Fibroblast of gingiva (primary cell): ENCODE data around the gene KRT26.
"Not testable (repeated sequence)": the region's sequence is repeated elsewhere in the genome, so short reads cannot be mapped to it uniquely, and the experiment has no call there.

Source experiments
- DNase-seq: peaks from one replicate; pipeline ENCODE4 v3.0.0-alpha.2; 2011; ENCODE audit warnings: low read depth

Gene KRT26

DNA sequence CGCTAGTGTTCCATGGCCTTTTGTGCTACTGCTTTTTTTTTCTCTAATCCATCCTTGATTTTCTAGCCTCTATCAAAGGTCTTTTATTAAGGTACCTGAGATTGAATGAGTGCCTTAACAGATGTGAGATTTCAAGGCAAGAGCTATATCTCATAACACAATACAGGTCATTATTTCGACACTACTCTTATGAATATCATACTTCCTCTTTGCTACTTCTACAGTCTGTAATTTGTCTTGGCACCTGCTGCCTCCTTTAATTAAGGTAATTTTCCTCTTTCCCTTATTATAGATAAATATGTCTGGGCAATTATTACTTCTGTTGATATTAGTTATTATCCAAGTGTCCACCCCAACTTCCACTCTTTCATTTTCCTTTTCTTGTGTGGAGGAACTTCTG is 22.5 kb upstream of the KRT26 start:
- no peak for DNase-seq

DNA sequence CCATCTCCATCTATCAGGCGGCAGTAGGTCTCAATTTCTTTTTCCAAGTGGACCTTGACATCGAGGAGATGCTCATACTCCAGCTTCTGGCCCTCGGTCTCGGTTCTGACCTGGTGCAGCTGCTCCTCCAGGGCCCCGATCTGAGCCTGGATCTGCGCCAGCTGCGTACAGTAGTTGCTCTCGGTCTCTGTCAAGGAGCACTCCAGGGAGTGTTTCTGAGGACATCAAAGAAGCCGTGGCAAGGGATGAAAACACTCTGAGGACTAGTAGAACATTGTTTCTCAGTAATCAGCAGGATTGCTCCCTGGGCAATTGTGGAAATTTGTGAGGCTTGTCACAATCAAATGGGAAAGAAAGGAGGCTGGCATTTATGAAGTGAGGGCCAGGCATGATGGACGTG is 21.8 kb upstream of the KRT26 start:
- DNase-seq = no peak

DNA sequence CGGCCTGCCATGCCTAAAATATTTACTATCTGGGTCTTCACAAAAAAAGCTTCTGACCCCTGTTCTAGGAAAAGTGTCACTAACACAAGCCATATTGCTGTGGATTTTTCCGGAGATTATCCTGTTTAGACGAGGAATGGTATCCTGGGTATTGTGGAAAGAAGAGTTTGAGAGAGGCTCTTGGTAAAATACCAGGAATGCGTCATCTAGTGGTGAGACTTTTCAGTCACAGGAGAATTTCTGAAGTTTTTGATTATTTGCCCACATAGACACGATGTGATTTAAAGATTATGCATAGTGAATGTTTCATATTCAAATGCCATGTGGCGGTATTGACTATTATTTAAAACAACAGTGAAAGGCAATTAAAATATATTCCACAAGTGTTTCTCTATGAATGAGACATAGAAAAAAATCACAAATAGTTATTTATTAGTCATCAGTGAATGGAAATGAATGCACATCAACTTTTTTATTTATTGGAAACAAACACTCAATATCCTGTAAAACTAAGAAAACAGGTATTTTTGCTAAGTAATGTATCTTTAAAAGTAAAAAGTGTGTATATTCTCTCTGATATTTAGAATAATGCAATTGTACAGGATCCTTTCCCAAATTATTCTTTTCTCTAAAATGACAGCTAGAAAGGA is 19.9 kb upstream of the KRT26 start:
- peak; percentile 41 for DNase-seq

DNA sequence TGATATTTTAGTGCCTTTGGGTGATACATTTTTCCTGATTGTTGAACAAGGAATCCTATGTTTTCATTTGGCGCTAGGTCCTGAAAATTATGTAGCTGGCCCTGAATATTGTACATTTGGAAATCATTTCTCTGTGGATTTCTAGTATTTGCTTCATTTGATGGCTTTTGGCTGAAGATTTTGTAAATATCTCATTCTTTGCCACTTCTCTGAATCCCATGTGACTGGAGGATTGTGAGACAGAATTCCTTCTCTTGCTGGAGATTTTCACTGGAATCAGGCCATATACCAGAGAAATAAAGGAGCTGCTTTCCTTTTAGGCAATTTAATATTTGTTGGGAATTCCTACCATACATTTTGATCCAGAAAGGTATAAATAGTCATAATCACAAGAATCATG is 19.1 kb upstream of the KRT26 start:
- DNase-seq = peak; percentile 46

DNA sequence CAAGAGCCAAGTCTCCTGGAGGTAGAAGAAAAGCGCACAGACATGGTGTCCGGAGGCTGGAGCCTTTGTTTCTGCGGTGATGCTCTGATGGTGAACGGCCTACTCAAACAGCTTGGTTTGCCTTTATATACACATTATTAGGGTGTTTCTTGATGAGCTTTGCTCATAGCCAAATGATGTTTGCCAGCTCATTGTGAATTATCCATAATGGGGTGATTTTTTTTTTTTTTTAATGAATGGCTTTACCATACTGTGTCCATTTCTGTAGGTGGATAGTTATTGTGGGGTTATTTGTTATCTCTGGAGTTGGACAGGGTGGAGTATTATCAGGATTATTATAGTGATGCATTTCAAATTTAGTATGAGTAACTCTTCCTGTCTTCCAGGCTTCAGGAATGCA is 10.4 kb upstream of the KRT26 start, which contains the start of gene KRT27:
Gene KRT27, minus strand, starts transcription at position 101 of the 400 bp plus-strand sequence. Its CDS starts 57 bp downstream, at position 44.
- DNase-seq = no peak

DNA sequence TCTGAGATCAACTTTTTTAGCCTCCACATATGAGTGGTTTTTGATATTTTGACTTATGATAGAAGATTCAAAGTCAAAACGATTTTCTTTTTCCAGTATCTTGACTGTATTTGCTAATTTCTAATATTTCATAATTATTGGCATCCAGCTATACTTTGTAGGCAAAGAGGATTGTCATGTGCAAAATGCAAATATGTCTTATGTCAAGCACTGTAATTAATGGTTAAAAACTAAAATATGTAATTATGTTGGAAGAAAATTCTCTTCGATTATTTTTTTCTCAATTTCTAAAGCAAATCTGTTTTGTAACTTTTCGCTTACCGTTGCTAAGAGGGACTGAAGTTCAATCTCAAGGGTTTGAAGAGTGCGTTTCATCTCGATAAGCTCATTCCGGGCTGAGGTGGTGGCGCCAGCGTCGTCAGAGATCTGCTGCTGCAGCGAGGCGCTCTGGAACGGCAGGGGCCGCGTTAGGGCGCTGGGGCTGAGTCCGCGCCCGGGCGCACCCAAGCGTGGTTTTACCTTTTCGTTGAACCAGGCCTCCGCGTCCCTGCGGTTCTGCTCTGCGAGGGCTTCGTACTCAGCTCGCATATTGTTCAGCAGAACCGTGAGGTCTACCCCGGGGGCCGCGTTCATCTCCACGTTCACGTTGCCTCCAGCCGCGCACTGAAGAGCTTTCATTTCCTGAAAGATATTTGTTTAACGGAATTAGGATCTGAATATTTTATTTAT is 7.3 kb upstream of the KRT26 start:
- no peak for DNase-seq

DNA sequence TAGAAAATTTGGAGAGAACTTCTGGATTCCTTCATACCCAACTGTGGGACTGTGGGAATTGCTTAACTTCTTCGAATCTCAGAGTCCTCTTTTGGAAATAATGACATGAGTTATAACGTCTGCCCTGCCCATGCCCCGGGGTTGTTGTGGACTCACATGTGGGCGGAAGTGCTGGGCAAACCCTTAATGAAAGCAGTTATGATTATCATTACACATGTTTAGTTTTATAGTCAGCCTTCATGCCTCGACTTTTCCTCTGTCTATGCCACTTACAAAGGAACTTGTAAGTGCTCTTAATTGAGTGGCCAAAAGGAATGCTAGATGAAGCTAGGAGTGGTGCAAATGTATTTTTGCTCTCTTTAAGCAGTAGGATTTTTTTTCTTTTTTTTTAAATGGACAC is 6.5 kb upstream of the KRT26 start:
- no peak for DNase-seq

DNA sequence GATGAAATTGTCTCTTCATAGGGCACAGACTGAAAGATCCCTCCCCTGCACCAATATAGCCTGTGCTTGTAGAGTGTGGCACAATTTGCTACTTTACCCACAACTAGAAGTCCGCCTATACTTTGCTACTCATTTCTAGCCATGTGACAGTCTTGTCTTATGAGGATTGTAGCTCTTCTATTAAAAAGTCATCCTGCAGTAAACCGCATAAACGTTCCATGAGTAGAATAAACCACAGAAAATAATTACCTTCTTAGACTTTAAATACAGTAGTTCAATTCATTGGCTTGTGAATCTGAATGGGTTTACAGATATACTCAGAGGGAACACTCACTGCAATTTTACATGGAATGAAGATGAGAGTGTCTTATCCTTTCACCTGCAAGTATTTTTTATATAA is 6.0 kb upstream of the KRT26 start:
- DNase-seq = no peak

DNA sequence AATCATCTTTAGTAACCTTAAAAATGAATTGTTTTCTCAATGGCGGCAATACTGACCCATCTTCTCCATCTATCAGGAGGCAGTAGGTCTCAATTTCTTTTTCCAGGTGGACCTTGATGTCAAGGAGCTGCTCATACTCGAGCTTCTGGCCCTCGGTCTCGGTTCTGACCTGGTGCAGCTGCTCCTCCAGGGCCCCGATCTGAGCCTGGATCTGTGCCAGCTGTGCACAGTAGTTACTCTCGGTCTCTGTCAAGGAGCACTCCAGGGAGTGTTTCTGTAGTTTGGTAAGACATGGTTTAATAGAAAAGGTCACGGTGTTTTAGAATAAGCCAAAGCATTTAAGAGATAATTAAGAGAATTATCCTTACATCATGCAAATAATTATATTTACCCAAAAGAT is 5.5 kb upstream of the KRT26 start:
- no peak for DNase-seq

DNA sequence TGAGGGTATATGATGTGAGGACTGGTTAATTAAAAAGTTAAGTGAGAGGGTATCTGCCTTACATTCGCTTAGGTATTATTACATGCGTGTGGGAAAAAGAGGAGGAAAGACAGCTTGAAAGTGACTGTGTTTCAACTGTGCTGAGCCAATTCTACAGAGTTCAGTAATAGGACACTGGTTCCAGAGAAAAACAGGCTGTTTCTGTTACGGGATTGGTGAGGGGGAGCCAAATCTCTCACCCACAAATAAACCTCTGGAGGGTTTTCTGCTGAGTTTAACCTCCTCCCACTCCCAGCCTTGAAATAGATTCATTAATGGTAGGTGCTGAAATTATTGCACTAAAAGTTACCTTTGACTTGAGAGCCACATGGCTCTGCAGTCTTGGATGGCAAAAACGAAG is 3.9 kb upstream of the KRT26 start:
- no peak for DNase-seq

DNA sequence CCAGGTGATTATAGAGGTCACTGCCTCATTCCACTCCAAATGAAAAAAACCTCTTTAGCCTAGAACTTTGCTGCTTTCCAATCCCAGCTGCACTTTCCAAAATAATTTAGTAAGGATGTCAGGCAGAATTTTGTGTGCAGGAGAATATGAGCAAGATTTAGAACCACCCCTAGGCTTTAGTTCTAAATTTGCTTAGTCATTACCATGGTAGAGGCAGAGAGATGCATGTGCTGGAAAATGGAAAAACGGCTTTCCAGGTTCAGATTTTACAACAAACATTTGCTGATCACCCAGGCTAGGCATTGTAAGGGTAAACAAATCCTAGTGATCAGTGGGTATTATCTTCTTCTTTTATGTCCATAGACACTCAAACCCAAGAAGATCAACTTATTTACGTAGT is 6.3 kb downstream of the KRT26 start:
- no peak for DNase-seq

DNA sequence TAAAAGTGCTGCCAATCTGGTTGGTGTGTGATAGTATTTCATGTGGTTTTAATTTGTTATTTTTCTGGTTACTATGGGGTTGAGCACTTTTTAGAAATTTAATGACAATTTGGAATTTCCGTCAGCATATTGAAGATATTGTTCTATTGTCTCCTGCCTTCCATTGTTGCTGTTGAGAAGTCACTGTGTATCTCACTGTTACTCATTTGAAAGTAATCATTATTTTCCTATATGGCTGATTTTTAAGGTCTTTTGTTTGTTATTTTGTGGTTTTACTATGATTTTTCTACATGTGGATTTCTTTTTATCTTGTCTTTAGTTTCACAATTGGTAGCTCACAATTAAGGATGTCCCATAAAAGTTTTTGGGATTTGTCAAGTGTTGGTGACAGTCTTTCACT is 8.2 kb downstream of the KRT26 start:
- DNase-seq = no peak

DNA sequence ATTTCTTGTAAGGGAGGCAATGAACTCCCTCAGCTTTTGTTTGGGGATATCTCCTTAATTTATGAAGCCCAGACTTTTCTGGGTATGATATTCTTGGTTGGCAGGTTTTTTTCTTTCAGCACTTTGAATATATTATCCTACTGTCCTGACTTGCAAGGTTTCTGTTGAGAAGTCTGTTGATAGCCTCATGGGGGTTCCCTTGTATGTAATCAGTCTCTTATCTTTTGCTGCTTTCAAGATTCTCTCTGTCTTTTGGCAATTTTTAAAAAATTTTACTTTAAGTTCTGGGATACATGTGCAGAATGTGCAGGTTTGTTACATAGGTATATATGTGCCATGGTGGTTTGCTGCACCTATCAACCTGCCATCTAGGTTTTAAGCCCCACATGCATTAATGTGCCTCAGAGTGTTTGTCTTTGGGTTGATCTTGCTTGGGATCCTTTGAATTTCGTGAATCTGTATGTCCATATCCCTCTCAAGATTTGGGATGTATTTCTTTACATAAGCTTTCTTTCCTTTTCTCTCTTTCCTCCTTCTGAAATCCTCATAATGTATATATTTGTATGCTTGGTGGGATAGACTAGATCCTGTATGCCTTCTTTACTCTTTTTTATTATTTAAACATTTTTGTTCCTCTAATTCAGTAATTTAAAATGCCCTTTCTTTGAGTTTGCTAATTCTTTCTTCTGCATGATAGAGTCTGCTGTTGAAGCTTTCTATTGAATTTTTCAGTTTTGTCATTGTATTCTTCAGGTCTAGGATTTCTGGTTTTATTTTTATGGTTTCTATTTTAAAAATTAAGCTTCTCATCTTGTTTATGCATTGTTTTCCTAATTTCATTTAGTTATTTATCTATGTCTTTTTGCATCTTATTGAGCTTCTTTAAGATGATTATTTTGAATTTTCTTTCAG is 11.6 kb downstream of the KRT26 start:
- no peak for DNase-seq

DNA sequence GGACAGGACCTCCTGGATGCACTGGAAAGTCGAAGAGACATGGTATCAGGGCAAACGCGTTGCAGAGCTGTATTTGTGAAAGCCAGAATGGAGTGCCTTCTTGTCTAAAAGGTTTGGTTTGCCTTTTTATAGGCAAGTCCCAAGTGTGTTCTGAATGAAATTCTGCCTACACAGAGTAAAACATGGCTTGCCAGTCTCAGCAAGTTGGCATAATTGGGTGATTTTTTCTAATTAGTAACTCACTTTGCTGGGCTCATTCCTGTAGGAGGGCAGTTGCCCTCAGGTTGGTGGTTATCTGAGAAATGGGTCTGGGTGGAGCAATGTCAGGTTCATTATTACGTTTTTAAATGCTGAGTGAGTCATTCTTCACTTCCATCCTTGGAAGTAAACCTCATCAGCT is 16.8 kb downstream of the KRT26 start, which contains the start of gene KRT25:
Gene KRT25, minus strand, starts transcription at position 101 of the 400 bp plus-strand sequence. Its CDS starts 60 bp downstream, at position 41.
- DNase-seq = no peak

DNA sequence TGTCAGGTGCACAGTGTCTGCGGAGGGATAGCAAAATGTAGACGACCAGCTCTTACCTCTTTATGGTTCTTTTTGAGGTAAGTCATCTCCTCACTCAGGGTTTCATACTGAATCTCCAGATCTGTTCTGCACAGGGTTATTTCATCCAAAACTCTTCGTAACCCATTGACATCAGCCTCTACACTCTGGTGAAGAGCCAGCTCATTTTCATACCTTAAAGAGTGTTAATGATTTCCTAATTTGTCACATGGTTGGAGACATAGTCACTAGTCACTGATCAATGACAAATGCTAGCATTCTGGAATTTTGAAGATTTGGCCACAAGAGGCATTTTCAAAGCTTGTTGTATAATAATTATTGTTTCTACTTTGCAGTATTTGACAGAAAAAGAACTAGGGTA is 18.2 kb downstream of the KRT26 start:
- no peak for DNase-seq

DNA sequence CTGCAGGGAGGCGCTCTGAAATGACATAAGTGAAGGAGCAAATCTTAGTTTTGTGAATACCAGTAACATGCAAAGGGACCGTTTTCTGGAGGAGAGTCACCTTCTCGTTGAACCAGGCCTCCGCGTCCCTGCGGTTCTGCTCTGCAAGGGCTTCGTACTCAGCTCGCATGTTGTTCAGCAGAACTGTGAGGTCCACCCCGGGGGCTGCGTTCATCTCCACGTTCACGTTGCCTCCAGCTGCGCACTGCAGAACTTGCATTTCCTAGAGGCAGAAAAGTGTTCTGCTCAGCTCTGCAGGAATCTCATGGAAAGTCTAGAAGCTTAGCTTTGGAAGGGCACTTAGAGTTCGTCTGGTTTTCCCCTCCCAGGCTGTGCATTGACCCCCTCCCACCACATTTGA is 20.9 kb downstream of the KRT26 start:
- no peak for DNase-seq

DNA sequence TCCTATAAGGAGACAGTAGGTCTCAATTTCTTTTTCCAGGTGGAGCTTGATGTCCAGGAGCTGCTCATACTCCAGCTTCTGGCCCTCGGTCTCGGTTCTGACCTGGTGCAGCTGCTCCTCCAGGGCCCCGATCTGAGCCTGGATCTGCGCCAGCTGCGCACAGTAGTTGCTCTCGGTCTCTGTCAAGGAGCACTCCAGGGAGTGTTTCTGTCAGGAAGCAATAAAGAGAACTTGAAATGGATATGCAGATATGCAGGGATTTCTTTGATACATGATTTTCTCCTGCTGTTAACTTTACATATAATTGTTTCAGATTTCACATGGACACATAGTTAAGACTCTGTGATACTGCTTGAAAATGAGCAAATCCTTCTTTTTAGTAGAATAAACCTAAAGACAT is 21.6 kb downstream of the KRT26 start:
- no peak for DNase-seq

DNA sequence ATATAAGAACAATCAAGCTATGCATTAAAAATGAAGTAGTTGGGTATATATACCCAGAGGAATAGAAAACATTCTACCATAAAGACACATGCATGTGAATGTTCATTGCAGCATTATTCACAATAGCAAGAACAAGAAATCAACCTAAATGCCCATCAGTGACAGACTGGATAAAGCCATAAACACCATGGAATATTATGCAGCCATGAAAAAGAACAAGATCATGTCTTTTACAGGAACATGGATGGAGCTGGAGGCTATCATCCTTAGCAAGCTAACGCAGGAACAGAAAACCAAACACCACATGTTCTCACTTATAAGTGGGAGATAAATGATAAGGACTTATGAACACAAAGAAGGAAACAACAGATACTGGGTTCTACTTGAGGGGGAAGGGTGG is 23.3 kb downstream of the KRT26 start:
- not testable (repeated sequence) for DNase-seq

DNA sequence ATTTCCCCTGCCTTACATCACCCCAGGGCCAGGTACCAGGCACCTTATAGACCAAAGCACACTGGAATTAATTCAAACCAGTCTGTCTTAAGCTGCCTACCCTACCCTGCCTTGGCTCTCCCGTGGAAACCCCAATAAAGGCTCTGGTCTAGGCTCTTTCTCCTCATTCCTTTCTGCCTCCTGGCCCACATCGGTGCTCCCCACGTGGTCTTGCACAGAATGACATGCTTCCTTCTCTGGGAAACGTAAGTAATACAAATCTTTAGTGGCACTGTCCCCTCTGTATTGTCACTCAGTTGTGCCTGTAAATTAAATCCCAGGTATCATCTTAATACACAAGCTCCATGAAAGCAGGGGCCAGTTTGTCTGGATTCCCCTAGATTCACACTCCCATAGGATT is 33.4 kb downstream of the KRT26 start:
- no peak for DNase-seq

DNA sequence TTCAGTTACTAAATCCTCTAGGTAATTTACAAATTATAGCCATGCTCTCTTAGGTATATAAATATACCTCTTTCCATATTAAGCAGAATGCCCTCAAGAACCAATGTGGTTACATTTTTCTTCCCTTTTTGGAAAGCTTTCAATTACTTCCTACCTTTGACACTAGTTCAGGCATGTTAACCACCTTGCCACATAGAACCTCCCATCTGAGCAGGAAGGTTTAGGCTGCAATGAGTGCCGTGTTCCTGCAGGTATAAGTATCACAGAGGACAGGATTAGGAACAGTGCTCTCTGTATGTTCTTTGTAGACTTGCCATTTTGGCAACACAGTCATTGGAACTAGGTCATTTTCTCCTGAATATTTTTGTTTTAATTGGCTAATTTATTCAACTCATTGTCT is 37.0 kb downstream of the KRT26 start:
- DNase-seq = no peak

DNA sequence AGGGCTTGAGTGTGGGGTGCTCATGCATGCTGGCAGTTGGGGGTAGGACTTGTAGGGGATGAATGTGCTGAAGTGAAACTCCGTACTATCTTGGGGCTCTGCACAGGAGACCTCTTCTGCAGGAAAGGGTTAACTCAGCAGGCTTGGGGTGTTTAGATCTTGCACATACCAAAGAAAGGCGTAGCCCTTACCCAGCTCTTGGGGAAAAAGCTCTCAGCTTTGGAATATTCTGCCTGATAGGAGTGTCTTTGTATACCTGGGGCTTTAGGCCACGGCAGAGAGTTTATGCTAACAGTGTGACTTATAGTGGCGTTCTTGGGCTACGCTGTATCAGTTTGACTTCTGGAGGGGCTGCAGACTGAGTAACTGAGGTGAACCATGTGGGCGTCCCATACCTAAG is 38.0 kb downstream of the KRT26 start:
- DNase-seq = no peak

DNA sequence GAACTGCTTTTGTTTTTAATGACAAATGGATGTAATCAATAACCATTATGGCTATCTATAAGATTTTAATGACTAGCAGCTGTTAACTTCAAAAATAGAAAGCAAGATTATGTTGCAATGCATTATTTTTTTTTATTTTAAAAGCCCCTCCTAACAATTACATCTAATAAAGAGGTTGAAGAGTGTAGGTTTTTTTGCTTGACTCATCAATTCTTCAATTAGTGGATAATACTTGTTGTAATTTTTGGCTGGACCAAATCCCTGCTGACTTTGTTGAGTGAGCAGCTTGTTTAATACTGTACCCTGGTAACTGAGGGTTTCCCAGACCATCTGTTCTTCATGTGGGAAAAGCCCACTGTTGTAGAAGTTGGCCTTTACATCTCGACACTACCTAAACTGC is 41.0 kb downstream of the KRT26 start:
- DNase-seq = no peak
